ENCODE measurements around the gene KRTAP9-8. TPM values are rescaled to one million over a fixed set of nuclear protein-coding genes. Genes with fewer than 3 reads are reported as not detected.
"Not testable (repeated sequence)": the region's sequence is repeated elsewhere in the genome, so short reads cannot be mapped to it uniquely, and the experiment has no call there.

The KRTAP9-8 gene
- total and polyA plus RNA-seq, 8 donors, result not detected

GRCh38 chr17:41211845-41212466, 25.8 kb upstream of the KRTAP9-8 start:
- H3K27ac ChIP-seq, result no peak overlapping the region
- FAIRE-seq, result no peak
- H3K4me3 ChIP-seq, result no peak overlapping the region
- no peaks in the 10 kb centered on the region for H3K4me1 ChIP-seq
- WGBS, 2 donors, result 27 to 36% methylated on average over 1 of the region's 1 CpG
- intact Hi-C loops (cut with DNase I), result no loop called here
- no peak for ATAC-seq
- DNase-seq, result no peak
- no peaks in the 10 kb centered on the region for H3K9me3 ChIP-seq
- H3K36me3 ChIP-seq, result no peaks in the 10 kb centered on the region
- no peaks in the 10 kb centered on the region for H3K27me3 ChIP-seq
- TF ChIP-seq, protein P1, sequence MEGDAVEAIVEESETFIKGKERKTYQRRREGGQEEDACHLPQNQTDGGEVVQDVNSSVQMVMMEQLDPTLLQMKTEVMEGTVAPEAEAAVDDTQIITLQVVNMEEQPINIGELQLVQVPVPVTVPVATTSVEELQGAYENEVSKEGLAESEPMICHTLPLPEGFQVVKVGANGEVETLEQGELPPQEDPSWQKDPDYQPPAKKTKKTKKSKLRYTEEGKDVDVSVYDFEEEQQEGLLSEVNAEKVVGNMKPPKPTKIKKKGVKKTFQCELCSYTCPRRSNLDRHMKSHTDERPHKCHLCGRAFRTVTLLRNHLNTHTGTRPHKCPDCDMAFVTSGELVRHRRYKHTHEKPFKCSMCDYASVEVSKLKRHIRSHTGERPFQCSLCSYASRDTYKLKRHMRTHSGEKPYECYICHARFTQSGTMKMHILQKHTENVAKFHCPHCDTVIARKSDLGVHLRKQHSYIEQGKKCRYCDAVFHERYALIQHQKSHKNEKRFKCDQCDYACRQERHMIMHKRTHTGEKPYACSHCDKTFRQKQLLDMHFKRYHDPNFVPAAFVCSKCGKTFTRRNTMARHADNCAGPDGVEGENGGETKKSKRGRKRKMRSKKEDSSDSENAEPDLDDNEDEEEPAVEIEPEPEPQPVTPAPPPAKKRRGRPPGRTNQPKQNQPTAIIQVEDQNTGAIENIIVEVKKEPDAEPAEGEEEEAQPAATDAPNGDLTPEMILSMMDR (IDR thresholded peaks at IDR 0.05), result no peak

DNA sequence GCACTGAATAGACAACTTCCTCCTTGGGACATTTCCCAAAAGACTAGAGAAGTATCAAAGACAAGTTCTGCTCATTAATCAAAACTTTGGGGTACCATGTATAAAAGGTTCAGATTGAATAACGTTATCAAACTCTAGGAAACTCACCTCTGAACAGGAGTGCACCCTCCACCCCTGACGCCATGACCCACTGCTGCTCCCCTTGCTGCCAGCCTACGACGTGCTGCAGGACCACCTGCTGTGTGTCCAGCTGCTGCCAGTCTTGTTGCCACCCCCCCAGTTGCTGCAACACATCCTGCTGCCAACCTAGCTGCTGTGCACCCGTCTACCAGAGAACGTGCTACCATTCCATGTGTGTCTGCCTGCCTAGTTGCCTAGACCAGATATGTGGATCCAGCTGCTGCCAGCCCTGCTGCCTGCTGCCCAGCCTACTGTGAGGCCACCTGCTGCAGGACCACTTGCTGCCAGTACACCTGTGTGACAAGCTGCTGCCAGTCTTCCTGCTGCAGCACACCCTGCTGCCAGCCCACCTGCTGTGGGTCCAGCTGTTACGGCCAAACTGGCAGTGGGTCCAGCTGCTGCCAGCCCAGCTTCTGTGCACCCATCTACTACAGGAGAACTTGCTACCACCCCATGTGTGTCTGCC, 25.2 kb upstream of the KRTAP9-8 start:
- no peaks in the 10 kb centered on the region for H3K9me3 ChIP-seq
- TF ChIP-seq, protein P1 (IDR thresholded peaks at IDR 0.05), result no peak
- no peak overlapping the region for H3K4me3 ChIP-seq
- H3K36me3 ChIP-seq, result no peaks in the 10 kb centered on the region
- no peaks in the 10 kb centered on the region for H3K27me3 ChIP-seq
- DNase-seq, result peak in 1 of 6 donors; percentile 44
- H3K4me1 ChIP-seq, result no peaks in the 10 kb centered on the region
- no peak overlapping the region for H3K27ac ChIP-seq
- 45 to 50% methylated on average over 7 of the region's 7 CpGs for WGBS, 2 donors
- ATAC-seq, result no peak
- intact Hi-C loops (cut with DNase I), result no loop called here
- FAIRE-seq, result no peak

GRCh38 chr17:41215681-41216080, 22.1 kb upstream of the KRTAP9-8 start:
- H3K4me1 ChIP-seq, result no peaks in the 10 kb centered on the region
- no peak overlapping the region for H3K4me3 ChIP-seq
- DNase-seq, result no peak
- no peaks in the 10 kb centered on the region for H3K27me3 ChIP-seq
- TF ChIP-seq, protein P1 (IDR thresholded peaks at IDR 0.05), result no peak
- no peak for FAIRE-seq
- H3K27ac ChIP-seq, result no peak overlapping the region
- intact Hi-C loops (cut with DNase I), result no loop called here
- ATAC-seq, result no peak
- H3K36me3 ChIP-seq, result no peaks in the 10 kb centered on the region
- no peaks in the 10 kb centered on the region for H3K9me3 ChIP-seq
- 39 to 45% methylated on average over 1 of the region's 1 CpG for WGBS, 2 donors

DNA sequence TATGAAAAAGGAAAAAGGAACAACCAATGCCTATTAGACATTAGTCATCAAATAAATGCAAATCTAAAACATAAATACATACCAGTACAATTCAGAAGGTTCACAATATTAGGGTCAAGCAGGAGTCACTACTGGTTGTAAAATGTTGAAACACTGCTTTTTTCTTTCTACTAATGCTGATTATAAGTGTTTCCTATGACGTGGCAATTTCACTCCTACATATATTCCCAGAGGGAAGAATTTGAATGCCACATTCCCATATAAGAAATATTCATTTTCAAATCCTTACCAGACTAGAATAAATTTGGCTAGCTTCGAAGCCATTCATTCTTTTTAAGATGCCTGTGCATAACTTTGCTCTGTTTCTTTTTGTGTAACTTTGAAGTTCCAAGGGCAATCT, 14.0 kb upstream of the KRTAP9-8 start:
- H3K36me3 ChIP-seq, result no peaks in the 10 kb centered on the region
- 53 to 63% methylated on average over 2 of the region's 2 CpGs for WGBS, 2 donors
- intact Hi-C loops (cut with DNase I), result no loop called here
- no peak overlapping the region for H3K27ac ChIP-seq
- H3K27me3 ChIP-seq, result no peaks in the 10 kb centered on the region
- ATAC-seq (no peak), FAIRE-seq (no peak), DNase-seq (no peak)
- no peaks in the 10 kb centered on the region for H3K4me1 ChIP-seq
- TF ChIP-seq, protein P1 (IDR thresholded peaks at IDR 0.05), result no peak
- H3K9me3 ChIP-seq, result no peaks in the 10 kb centered on the region
- H3K4me3 ChIP-seq, result no peak overlapping the region

DNA sequence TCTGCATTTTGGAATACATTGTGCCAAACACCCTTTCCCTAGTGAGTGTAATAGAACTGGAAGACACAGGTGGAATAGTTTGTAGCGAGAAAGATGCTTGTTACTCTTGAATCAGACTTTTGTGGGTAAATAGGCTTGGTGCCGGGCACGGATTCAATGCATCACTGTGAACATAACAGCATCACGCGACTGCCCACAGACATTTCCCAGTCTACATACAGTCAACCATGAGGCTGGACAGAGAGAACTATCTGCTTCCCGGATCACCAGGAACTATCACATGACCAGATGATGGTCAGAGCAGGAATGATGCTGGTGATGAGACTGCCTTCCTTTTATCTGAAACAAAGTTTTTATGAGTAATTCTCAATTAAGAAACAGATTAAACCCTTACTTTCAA, 11.7 kb upstream of the KRTAP9-8 start:
- DNase-seq, result no peak
- ATAC-seq, result no peak
- no peak for FAIRE-seq
- H3K4me3 ChIP-seq, result no peak overlapping the region
- WGBS, 2 donors, result 74 to 85% methylated on average over 6 of the region's 6 CpGs
- H3K9me3 ChIP-seq, result no peaks in the 10 kb centered on the region
- TF ChIP-seq, protein P1 (IDR thresholded peaks at IDR 0.05), result no peak
- intact Hi-C loops (cut with DNase I), result no loop called here
- H3K27me3 ChIP-seq, result no peaks in the 10 kb centered on the region
- H3K36me3 ChIP-seq, result no peaks in the 10 kb centered on the region
- no peak overlapping the region for H3K27ac ChIP-seq
- no peaks in the 10 kb centered on the region for H3K4me1 ChIP-seq

GRCh38 chr17:41226598-41227095, 11.2 kb upstream of the KRTAP9-8 start, which contains the start of gene KRTAP9-2:
TSS of gene KRTAP9-2 (plus strand) at chr17:41226648. CDS start at chr17:41226655, 7 bp downstream.
- DNase-seq; H3K4me3 ChIP-seq; H3K27ac ChIP-seq; H3K36me3 ChIP-seq; H3K9me3 ChIP-seq; intact Hi-C loops (cut with DNase I); H3K4me1 ChIP-seq; ATAC-seq; FAIRE-seq; H3K27me3 ChIP-seq: not testable (repeated sequence)
- 34 to 65% methylated on average over 2 to 3 of the region's 4 CpGs for WGBS, 2 donors
